CD4-positive, alpha-beta T cell treated with Interleukin-12 subunit alpha and Interleukin-12 subunit beta, for 1 hour (primary cell): Measurements from ENCODE around the gene EFHD2.
"Not testable (repeated sequence)": the region's sequence is repeated elsewhere in the genome, so short reads cannot be mapped to it uniquely, and the experiment has no call there.

ENCODE experiments used
- DNase-seq: peaks from one replicate; pipeline ENCODE4 v3.0.0-alpha.2; 2020

EFHD2 gene

GRCh38 chr1:15389828-15390227 lies 19.9 kb upstream of the EFHD2 start:
- DNase-seq = not testable (repeated sequence)

DNA sequence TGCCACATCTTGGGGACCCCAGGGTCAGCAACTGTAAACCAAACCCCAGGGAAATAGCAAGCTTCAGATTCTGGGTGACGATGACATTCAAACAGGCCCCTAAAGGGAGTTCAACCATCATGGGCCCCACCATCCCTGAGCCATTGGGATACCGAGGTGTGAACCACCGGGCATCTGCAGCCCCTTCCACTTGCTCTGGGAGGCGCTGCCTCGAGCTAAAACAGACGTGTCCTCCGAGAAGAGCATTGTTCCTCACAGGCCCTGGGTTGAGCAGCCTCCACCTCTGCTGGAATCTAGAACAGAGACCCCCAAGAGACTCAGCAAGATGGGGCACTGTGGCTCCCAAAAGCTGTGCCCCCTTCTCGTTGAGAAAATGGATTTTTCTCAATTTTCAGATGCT lies 19.0 kb upstream of the EFHD2 start:
- no peak for DNase-seq

DNA sequence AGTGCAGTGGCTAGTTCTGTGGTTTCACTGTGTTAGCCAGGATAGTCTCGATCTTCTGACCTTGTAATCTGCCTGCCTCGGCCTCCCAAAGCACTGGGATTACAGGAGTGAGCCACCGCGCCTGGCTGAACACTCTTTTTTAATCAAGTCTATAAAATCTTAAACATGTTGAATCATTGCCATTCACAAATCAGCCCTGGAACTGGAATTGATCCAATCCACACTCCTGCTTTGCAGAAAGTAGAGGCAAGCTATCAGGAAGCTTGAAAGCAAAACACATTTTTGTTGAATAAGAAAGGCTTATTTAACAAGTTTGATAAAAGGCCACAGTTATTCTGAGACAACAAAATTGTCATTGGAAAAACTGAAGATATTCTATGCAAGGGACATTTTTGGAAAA lies 18.3 kb upstream of the EFHD2 start:
- DNase-seq = no peak

DNA sequence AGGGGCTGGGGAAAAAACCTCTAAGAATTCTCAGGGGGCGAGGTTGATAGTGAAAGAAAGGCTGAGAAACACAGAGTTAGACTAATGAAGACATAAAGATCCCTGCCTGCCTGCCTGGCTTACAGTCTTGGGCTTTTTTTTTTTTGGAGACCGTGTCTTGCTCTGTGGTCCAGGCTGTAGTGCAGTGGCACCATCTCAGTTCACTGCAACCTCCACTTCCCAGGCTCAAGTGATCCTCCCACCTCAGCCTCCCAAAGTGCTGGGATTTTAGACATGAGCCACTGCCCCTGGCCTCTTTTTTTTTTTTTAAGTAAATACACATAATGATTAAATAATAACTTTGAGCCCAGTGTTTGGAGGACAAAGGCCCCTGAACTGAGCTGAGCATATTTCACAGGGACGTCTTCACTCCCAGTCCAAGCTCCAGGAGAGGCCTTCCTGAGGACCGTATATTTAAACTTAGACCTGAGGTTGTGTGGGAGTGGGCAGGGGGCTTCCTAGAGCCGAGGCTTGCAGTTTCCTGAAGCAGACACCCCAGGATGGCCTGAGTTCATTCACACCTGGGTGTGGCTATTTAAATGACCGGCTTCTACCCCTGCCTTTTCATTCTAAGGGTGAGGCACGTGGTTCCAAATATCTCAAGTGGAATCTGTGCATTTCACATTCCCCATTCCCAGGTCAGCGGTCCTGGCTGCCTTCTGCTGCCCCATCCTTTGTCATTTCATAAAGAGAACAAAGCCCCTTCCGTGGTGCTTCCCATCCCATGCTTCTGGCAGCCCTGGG lies 16.0 kb upstream of the EFHD2 start:
- no peak for DNase-seq

- DNase-seq = no peak
Observed at GRCh38 chr1:15394258-15394690, 15.4 kb upstream of the EFHD2 start.

DNA sequence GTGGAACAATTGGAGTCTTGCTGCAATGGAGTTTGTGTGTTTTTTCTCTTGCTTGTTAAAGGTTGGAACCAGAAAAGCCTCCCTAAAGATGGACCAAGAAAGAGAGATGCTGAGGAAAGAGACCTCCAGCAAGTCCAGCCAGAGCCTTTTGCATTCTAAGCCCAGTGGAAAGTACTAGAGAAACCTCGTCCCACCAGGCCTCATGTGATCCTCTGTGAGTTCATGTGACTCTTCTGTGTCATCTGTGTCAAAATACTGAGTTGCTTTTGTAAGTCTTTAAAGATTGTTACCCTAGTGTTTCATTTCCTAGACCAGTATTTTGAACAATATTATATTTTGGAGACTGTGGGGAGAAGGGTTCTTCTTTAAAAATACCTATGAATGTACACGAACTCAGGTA lies 12.5 kb upstream of the EFHD2 start:
- no peak for DNase-seq

DNA sequence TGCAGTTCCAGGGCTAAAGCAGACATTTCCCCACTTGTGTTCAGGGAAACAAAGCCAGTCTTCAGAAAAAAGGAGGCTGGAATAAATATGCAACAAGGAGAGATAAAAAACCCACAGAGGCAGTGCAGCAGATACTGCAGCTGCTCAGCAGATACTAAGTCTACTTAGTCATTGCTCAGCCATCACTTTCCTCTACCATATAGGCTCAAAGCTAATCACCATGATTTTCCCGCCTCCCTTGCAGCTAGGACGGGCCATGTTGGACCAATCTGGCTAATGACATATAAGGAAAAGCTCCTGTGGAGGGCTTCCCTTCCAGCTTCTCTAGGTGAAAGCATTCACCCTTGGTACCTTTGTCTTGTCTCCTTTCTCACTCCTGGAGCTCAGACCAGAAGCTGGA lies 10.0 kb upstream of the EFHD2 start:
- no peak for DNase-seq

GRCh38 chr1:15400627-15401026 lies 9.1 kb upstream of the EFHD2 start:
- no peak for DNase-seq

DNA sequence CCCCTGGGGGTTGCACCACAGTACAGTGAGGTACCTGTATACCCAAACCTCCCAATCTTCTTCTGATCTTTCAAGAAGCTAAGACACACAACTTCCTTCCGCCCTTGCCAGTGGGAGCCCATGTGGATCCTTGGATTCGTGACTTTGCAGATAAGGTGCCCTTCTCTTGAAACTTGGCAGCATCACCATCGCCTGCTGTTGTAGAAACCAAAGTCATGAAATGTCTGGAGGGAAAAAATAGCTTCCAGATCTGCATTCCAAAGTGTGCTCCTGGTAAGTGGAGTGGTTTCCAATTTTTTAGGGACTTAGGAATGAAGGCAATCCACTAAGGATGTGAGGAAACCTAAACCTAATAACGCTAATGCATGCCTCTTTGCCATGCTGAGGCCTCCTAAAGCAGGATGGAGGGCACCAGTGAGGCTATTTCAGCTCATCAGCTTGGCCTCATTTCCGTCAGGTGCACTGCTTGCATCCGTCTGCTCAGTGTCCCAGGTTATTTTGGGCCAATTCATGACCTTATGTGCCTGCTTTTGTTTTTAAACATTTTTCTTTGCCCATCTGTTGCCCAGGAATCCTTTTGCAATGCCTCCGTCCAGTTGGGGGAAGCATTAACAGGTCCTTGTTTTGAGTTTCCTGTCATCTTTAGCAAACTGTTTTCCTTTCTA lies 8.2 kb upstream of the EFHD2 start:
- DNase-seq = no peak

DNA sequence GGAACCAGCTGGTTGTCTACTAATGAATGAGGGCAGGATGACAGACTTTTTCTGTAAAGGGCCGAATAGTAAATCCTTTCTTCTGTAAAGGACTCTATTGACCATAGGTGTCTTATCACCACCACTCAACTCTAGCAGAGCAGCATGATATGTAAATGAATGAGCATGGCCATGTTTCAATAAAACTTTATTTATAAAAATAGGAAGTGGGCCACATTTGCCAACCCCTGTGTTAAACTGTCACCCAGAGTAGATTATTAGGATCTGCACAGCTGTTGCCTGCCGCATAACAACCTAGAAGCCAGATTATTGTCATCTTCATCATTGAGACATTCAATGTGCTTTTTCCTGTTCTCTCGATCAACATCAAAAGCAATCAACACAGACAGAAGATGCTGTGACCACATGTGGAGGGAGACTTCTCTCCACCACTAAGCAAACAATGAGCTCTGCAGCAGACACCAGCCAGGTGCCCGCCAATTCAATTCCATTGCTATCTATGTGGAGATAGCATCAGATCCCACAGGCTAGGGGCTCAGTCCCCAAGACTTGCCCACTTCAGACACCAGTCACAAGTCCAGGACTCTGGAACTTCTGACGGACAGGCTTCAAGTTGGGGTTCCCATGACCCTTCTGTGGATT lies 6.8 kb upstream of the EFHD2 start:
- no peak for DNase-seq

DNA sequence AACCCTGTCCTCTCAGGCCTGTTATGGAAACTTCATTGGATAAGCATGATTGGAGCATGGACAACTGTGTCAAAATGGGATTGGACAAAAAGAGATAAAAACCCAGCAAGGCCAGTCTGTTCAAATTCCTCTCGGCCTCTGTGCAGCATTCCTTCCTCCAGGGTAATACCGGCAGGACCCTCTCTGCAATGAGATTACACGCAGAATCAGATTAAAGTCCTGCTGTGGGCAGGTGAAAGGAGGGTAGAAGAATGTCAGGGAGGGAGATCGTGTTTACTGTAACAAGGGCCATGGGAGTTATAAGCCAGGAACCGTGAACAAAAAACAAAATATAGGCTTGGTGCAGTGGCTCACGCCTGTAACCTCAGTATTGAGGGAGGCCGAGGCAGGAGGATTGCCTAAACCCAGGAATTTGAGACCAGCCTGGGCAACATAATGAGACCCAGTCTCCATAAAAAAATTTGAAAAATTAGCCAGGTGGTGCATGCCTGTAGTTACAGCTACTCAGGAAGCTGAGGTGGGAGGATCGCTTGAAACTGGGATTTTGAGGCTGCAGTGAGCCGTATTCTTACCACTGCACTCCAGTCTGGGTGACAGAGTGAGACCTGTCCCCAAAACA lies 5.6 kb upstream of the EFHD2 start:
- no peak for DNase-seq

GRCh38 chr1:15405106-15405850 lies 4.4 kb upstream of the EFHD2 start:
- DNase-seq = no peak

- no peak for DNase-seq
Observed at GRCh38 chr1:15406614-15407559, 2.8 kb upstream of the EFHD2 start.

GRCh38 chr1:15407580-15407979 lies 2.1 kb upstream of the EFHD2 start:
- no peak for DNase-seq

DNA sequence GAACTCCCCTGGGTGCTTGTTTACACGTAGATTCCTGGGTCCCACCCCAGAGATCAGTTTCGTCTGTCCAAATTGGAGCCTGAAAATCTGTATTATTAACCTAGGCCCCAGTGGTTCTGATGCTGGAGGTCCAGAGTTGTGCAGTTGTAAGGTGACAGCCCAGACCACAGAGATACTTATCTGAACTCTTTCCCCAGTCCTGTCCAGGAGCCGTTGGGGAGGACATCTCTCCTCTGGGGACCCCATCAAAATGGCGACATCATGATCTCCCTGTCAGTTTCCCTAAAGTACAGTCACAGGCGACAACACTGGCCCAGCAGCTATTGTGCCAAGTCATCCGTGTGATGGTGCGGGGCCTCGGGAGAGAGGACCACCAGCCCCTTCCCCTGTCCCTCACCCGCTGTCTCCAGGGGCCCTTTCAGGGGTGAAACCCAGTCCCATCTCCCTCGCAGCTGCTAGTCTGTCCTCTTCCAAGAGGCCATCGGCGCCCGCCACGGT lies 749 bp upstream of the EFHD2 start:
- DNase-seq = no peak

- DNase-seq = peak; percentile 35
Observed at GRCh38 chr1:15410223-15410883, 665 bp downstream of the EFHD2 start.

DNA sequence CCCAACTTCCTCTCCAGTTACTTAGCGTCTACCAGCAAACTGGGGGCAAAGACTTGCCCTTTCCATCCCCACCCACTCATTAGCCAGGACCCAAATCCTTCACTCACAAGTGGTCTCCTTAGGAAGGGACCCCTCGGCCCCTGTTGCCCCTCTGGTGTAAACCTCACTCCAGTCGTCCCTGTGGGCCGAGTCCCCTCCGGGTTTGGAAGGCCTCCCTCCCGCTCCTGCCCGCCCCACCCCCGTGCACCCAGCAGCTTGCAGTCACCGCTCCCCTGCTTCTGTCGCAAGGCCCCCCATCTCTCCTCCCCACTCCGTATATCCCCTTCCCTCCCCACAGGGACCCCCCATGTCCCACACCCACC lies 1.2 kb downstream of the EFHD2 start:
- no peak for DNase-seq

DNA sequence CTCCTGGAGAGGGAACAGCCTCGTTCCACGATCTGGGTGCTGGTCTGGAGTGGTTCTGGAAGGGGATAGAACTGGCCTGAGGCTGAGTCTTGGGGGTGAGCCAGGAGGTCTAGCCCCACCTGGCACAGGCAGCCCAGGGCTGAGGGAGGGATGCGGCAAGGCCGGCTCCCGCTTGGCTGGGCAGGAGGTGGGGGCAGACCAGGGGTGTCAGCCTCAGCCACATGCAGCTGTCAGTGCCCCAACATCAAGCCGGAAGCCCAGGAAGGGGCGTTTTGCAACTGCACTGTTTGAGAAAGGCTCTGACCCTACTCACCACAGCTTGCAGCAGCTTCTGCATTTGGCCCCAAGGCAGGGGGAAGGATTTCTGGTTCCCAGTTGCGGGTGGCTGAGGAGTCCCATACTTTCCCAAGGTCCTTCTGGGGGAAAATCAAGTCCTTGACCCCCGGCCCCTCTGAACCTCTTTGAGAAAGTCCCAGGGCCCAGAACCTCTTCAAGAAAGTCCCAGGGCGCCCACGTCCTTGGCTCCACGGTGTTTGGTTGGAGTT lies 2.0 kb downstream of the EFHD2 start:
- peak; percentile 68 for DNase-seq

DNA sequence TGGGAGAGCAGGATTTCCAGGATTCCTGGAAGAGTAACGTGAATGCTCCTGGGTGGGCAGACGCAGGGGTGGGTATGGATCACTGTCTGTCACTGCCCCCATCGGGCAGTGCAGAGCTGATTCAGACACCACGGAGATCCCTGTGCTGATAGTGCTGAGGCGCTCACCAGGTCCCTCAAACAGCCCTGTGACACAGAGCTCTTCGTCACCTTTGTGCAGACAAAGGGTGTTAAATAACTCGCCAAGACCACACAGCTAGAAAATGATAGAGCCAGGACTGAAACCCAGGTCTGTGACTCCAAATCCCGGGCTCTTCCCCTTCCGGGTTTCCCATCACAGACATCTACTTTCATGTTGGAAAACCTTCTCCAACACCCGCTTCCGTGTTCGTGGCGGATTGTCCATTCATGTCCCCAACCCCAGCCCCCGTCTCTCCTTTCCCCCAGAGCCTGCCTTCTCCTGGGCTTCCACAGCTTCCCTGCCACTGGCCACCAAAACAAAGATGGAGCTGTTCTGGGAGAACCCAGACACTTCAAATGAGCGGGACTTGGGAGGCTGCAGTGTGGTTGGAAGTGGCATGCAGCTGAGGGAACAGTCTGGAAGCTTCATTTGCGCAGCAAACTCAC lies 2.6 kb downstream of the EFHD2 start:
- peak; percentile 66 for DNase-seq

DNA sequence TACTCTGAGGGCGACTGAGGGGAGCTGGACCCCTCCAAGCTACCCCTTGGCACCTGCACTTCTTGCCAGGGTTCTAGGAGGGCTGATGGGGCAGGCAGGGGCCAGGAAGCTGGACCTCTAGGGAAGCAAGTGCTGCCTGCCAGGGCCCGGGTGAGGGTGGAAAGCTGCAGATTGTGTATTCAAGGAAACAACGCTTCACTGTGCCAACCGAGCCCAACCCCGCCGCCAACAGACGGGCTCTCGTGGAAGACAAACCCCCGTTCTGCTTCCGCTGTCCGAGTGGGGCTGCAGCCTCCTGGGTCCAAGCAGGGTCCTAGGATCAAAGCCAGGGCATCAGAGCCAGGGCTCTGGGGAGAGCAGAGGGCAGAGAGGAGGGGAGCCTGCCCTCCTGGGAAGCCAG lies 3.2 kb downstream of the EFHD2 start:
- peak; percentile 1 for DNase-seq
